Brain pericyte (primary cell): ENCODE measurements around the gene IL13RA1.
A peak's percentile ranks its signal among the peaks of the same experiment; 100 is the strongest.
"Not testable (repeated sequence)": the region's sequence is repeated elsewhere in the genome, so short reads cannot be mapped to it uniquely, and the experiment has no call there.

ENCODE experiments used
- DNase-seq: peaks from one replicate; pipeline ENCODE4 v3.0.0-alpha.2; 2012; ENCODE audit warnings: low read depth, low spot score

The IL13RA1 gene

DNA sequence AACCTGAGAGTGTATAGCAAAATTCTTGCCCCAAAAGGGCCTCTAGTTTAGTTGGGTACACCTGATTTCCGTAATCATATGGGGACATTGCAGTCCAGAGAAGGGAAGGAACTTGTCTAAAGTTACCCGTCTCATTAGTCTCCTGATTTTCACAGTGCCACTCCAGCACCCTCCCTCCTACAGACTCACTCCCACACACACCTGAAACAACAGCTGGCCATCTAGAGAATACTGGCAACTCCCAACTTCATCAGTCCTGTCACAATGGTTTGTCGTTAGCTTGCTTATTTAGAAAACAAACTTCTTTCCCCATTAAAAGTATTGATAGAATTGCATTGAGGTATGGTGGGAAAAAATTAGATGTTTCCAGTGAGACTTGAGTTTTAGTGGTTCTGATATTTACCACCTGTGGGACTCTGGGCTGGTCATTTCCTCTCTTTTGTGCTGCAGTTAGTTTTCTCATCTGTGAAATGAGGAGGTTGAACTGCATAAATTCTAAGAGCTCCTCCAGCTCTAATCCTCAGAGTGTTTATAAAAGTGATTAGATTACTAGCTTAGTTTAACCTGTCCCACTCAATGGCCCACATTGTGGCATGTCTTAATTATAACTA lies 1.7 kb downstream of the IL13RA1 start:
- no peak for DNase-seq

- peak; percentile 51 for DNase-seq
Observed at GRCh38 chrX:118730500-118731247, 3.3 kb downstream of the IL13RA1 start.

- not testable (repeated sequence) for DNase-seq
Observed at GRCh38 chrX:118732551-118732950, 5.1 kb downstream of the IL13RA1 start.

GRCh38 chrX:118734909-118735308 lies 7.5 kb downstream of the IL13RA1 start:
- no peak for DNase-seq

- DNase-seq: no peak
Observed at GRCh38 chrX:118736394-118737010, 9.1 kb downstream of the IL13RA1 start.

DNA sequence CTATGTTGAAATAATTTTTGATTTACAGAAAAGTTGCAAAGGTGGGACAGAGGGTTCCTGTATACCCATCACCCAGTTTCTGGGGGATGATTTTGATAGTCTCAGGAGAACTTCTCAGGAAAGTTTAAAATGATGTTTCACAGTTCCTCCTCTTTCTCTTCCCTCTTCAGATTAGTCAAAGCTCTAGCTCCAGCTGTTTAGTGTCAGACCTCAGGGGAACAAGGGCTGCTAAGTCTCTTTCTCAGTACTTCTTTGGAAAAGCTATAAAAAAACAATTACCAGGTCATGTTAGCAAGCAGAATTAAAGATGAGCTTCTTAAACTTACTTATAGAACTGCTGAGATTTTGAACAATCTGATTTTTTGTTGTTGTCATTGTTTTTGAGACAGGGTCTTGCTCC lies 12.2 kb downstream of the IL13RA1 start:
- no peak for DNase-seq

GRCh38 chrX:118740276-118740889 lies 13.0 kb downstream of the IL13RA1 start:
- DNase-seq: no peak

- DNase-seq: no peak
Observed at GRCh38 chrX:118742176-118742575, 14.8 kb downstream of the IL13RA1 start.

GRCh38 chrX:118745570-118745969 lies 18.2 kb downstream of the IL13RA1 start:
- no peak for DNase-seq

GRCh38 chrX:118751950-118752783 lies 24.8 kb downstream of the IL13RA1 start:
- DNase-seq: no peak

DNA sequence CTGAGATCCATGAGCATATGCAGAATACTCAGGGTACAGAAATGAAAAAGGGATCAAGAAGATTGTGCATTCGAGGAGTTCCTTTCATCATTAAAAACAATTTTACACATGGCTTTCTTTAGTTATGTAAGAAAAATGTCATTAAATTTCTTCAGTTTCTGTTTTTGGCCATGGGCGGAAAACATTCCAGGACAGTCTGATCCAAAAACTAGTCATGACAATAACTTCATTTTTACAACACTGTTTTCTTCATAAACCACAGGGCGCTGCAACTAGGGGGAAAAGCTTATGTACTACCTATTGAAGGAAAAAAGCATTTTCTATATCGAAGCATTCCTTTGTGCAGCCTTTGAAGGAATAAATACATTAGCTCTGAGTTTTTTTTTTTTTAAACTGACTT lies 28.2 kb downstream of the IL13RA1 start:
- no peak for DNase-seq

- no peak for DNase-seq
Observed at GRCh38 chrX:118756101-118756500, 28.7 kb downstream of the IL13RA1 start.

GRCh38 chrX:118758511-118758910 lies 31.1 kb downstream of the IL13RA1 start:
- no peak for DNase-seq

GRCh38 chrX:118760025-118760424 lies 32.6 kb downstream of the IL13RA1 start:
- DNase-seq: no peak

GRCh38 chrX:118761939-118762707 lies 34.7 kb downstream of the IL13RA1 start:
- no peak for DNase-seq

- no peak for DNase-seq
Observed at GRCh38 chrX:118763489-118763888, 36.1 kb downstream of the IL13RA1 start.

- no peak for DNase-seq
Observed at GRCh38 chrX:118764122-118764521, 36.7 kb downstream of the IL13RA1 start.

DNA sequence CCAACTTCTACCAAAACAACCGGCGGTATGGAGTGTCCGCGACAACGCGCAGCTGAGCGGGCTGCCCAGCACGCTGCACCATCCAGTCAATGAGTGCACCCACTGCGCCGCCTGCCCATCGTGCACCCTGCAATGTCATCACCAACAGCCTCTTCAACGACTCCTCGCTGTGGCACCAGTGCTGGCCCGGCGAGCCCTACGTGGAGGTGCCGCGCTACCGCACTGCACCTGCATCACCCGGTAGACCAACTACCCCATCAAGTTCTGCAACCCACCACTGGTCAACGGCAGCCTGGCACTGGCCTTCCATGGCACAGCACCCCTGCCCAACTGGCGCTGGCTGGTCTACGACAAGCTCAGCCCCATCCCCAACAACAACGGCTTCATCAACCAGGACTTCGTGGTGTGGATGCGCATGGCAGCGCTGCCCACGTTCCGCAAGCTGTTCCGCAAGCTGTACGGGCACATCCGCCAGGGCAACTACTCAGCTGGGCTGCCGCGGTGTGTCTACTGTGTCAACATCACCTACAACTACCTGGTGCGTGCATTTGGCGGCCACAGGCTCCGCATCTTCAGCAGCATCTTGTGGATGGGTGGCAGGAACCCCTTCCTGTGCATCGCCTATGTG lies 42.8 kb downstream of the IL13RA1 start:
- DNase-seq: no peak

DNA sequence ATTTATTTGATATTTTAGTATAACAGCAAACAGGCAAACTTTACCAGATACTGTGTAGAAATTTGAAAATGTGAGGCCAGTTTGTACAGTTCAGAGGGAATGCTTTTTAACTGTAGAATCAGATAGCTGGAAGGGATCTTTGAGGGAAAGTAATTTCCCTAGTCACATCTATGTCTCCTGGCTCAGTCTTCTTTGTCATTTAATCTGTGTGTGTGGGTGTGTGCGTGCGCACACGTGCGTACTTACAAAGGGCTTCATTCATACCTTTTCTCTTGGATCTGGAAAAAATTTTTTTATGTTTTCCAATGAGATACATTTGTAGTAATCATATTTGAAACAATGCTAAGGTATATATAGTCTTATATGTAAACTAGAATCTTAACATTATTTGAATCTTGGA lies 44.6 kb downstream of the IL13RA1 start:
- no peak for DNase-seq

GRCh38 chrX:118773782-118774181 lies 46.4 kb downstream of the IL13RA1 start:
- DNase-seq: no peak
